OCI-LY1 (cell line): Measurements from ENCODE around the gene LIG3.

Experiments used
- H2AFZ ChIP-seq: fragments of 200-600 bp; sonication (generic), shearing (Covaris generic); 2 replicates; pipeline ENCODE4 v1.6.0; 2014; ENCODE audit warnings: antibody characterized with exemption, mild to moderate bottlenecking, low read length
- H3F3A ChIP-seq: fragments of 200-600 bp; sonication (generic), shearing (Covaris generic); 2 replicates; pipeline ENCODE4 v1.6.0; 2014; ENCODE audit warnings: mild to moderate bottlenecking, antibody characterized with exemption, low read length, moderate library complexity; ENCODE audit not compliant: insufficient read depth
- H3K27ac ChIP-seq: fragments of 200-600 bp; sonication (generic); 2 replicates; pipeline ENCODE4 v1.5.1; 2014; ENCODE audit warnings: low read length, mixed run types, mild to moderate bottlenecking, low read depth; ENCODE audit not compliant: poor library complexity, severe bottlenecking
- H3K27me3 ChIP-seq: fragments of 200-600 bp; sonication (generic); 2 replicates; pipeline ENCODE4 v1.6.0; 2014; ENCODE audit warnings: antibody characterized with exemption, mild to moderate bottlenecking, low read length, moderate library complexity; ENCODE audit not compliant: insufficient read depth
- H3K36me3 ChIP-seq: fragments of 200-600 bp; sonication (generic); 2 replicates; pipeline ENCODE4 v1.6.1; 2014; ENCODE audit warnings: mild to moderate bottlenecking, antibody characterized with exemption, low read length, moderate library complexity, mixed read lengths; ENCODE audit not compliant: insufficient read depth
- H3K4me1 ChIP-seq: fragments of 200-600 bp; sonication (generic); 2 replicates; pipeline ENCODE4 v1.5.1; 2014; ENCODE audit warnings: mild to moderate bottlenecking, low read length, moderate library complexity; ENCODE audit not compliant: insufficient read depth, severe bottlenecking
- H3K4me2 ChIP-seq: fragments of 200-600 bp; sonication (generic), shearing (Covaris generic); 2 replicates; pipeline ENCODE4 v1.6.1; 2014; ENCODE audit warnings: low read length
- H3K4me3 ChIP-seq: fragments of 200-600 bp; sonication (generic); 2 replicates; pipeline ENCODE4 v1.5.1; 2014; ENCODE audit warnings: low read length, low read depth, mild to moderate bottlenecking, mixed read lengths; ENCODE audit not compliant: poor library complexity, severe bottlenecking
- H3K79me2 ChIP-seq: fragments of 200-600 bp; shearing (Covaris generic); 2 replicates; pipeline ENCODE4 v1.6.1; 2016; ENCODE audit warnings: mixed run types, low read length, mixed read lengths; ENCODE audit not compliant: insufficient read depth
- H3K9ac ChIP-seq: fragments of 200-600 bp; sonication (generic), shearing (Covaris generic); 2 replicates; pipeline ENCODE4 v1.6.1; 2014; ENCODE audit warnings: mild to moderate bottlenecking, low read length, mixed read lengths
- H3K9me2 ChIP-seq: fragments of 200-600 bp; sonication (generic), shearing (Covaris generic); 2 replicates; pipeline ENCODE4 v1.6.1; 2014; ENCODE audit warnings: low read depth, mild to moderate bottlenecking, low read length, mixed read lengths
- H3K9me3 ChIP-seq: fragments of 200-600 bp; shearing (Covaris generic); 2 replicates; pipeline ENCODE4 v1.6.1; 2014; ENCODE audit warnings: low read length, mixed read lengths
- H4K20me1 ChIP-seq: fragments of 200-600 bp; sonication (generic), shearing (Covaris generic); 2 replicates; pipeline ENCODE4 v1.6.0; 2016; ENCODE audit warnings: mild to moderate bottlenecking, low read length; ENCODE audit not compliant: insufficient read depth
- EZH2 ChIP-seq: fragments of 200-600 bp; sonication (generic), shearing (Covaris generic); IDR thresholded peaks from 2 replicates; pipeline ENCODE4 v1.8.0; 2017; ENCODE audit warnings: borderline replicate concordance, mixed run types, mild to moderate bottlenecking, antibody characterized with exemption, low read length, moderate library complexity, mixed read lengths
- TF ChIP-seq, protein P1 (sequence below): fragments of 200-600 bp; sonication (generic), shearing (Covaris generic); IDR thresholded peaks from 2 replicates; pipeline ENCODE4 v1.5.1; 2017; ENCODE audit warnings: mild to moderate bottlenecking, antibody characterized with exemption, low read length, moderate library complexity, mixed read lengths

LIG3 gene

DNA sequence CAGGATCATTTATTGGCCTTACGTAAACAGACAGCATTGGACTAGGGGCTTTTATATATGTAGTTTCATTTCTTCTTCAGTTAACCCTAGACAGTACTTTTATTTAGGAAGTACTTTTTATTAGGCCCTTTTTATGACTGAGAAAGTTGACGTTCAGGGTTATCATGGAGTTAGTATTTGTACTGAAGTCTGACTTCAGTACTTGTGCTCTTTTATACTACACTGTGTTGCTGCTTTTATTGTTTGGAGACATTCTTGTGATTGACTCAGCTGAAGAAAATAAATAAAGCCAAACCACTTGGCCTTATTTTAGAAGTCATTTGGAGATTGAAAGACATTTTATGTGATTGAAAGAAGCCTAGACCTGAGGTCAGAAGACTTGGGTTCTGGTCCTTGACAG, 6.9 kb downstream of the LIG3 start:
- Histone ChIP-seq H4K20me1 (no peaks in the 10 kb centered on the region), H3K4me1 (peaks cover under 1% of the 10 kb centered on the region), H3K9me2 (no peaks in the 10 kb centered on the region), H3K36me3 (peaks cover 55% of the 10 kb centered on the region), H3K4me2 (no peak overlapping the region), H3K4me3 (no peak overlapping the region), H3K27ac (no peak overlapping the region), H3F3A (no peaks in the 10 kb centered on the region), H3K9ac (no peak overlapping the region), H3K27me3 (no peaks in the 10 kb centered on the region), H2AFZ (no peak overlapping the region), H3K9me3 (no peaks in the 10 kb centered on the region), H3K79me2 (no peaks in the 10 kb centered on the region)
- no peak for TF ChIP-seq EZH2
- TF ChIP-seq, protein P1, sequence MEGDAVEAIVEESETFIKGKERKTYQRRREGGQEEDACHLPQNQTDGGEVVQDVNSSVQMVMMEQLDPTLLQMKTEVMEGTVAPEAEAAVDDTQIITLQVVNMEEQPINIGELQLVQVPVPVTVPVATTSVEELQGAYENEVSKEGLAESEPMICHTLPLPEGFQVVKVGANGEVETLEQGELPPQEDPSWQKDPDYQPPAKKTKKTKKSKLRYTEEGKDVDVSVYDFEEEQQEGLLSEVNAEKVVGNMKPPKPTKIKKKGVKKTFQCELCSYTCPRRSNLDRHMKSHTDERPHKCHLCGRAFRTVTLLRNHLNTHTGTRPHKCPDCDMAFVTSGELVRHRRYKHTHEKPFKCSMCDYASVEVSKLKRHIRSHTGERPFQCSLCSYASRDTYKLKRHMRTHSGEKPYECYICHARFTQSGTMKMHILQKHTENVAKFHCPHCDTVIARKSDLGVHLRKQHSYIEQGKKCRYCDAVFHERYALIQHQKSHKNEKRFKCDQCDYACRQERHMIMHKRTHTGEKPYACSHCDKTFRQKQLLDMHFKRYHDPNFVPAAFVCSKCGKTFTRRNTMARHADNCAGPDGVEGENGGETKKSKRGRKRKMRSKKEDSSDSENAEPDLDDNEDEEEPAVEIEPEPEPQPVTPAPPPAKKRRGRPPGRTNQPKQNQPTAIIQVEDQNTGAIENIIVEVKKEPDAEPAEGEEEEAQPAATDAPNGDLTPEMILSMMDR: no peak

DNA sequence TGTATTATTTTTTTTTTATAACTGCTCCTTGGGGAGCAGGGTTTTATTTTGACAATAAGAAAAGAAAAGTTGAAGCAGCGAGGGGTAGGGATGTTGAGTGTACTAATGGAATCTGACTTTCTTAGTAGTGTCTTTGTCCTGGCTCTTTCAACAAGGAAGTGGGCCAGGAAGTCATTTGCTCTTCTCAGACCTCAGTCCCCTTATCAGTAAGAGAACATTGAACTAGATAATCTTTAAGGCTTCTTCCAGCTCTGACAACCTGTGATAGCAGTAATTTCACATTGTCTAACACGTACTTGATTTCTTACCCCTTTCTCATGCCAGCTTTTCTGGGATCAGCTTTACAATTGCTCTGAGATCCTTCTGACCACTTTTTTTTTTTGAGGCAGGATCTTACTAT, 8.3 kb downstream of the LIG3 start:
- no peak for TF ChIP-seq EZH2
- TF ChIP-seq, protein P1: no peak
- no peaks in the 10 kb centered on the region for H3K9me2 ChIP-seq
- H3K9me3 ChIP-seq: no peaks in the 10 kb centered on the region
- no peak overlapping the region for H3K4me2 ChIP-seq
- no peaks in the 10 kb centered on the region for H3K79me2 ChIP-seq
- no peak overlapping the region for H2AFZ ChIP-seq
- peaks cover 58% of the 10 kb centered on the region for H3K36me3 ChIP-seq
- no peak overlapping the region for H3K9ac ChIP-seq
- no peak overlapping the region for H3K4me3 ChIP-seq
- H3K27me3 ChIP-seq: no peaks in the 10 kb centered on the region
- H3F3A ChIP-seq: no peaks in the 10 kb centered on the region
- H4K20me1 ChIP-seq: no peaks in the 10 kb centered on the region
- H3K4me1 ChIP-seq: no peaks in the 10 kb centered on the region
- no peak overlapping the region for H3K27ac ChIP-seq

DNA sequence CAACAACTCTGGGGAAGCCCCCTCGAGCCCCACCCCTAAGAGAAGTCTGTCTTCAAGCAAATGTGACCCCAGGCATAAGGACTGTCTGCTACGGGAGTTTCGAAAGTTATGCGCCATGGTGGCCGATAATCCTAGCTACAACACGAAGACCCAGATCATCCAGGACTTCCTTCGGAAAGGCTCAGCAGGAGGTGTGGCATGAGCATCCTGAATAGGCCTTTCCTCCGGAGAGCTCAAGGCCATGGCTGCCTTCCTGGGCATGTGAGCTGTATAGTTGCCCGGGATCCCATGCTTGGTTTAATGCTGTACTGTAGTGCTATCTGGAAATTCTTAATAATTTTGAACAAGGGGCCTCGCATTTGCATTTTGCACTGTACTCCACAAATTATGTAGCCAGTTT, 9.2 kb downstream of the LIG3 start:
- no peak overlapping the region for H3K4me2 ChIP-seq
- no peaks in the 10 kb centered on the region for H3K9me2 ChIP-seq
- no peak overlapping the region for H3K9ac ChIP-seq
- H3K4me1 ChIP-seq: no peaks in the 10 kb centered on the region
- H3K27me3 ChIP-seq: no peaks in the 10 kb centered on the region
- H3K79me2 ChIP-seq: no peaks in the 10 kb centered on the region
- H2AFZ ChIP-seq: no peak overlapping the region
- no peak for TF ChIP-seq EZH2
- TF ChIP-seq, protein P1: no peak
- peaks cover 67% of the 10 kb centered on the region for H3K36me3 ChIP-seq
- H3K4me3 ChIP-seq: no peak overlapping the region
- no peak overlapping the region for H3K27ac ChIP-seq
- no peaks in the 10 kb centered on the region for H4K20me1 ChIP-seq
- H3F3A ChIP-seq: no peaks in the 10 kb centered on the region
- no peaks in the 10 kb centered on the region for H3K9me3 ChIP-seq
